Neural cell (in vitro differentiated cells): ENCODE measurements around the gene SDK2. TPM values are rescaled to one million over a fixed set of nuclear protein-coding genes. Genes with fewer than 3 reads are reported as not detected.

Experiments used
- H2AFZ ChIP-seq: fragments of 200-600, 300-800 bp; sonication (generic), shearing (Covaris generic); 2 replicates; pipeline ENCODE4 v1.6.0; 2014; ENCODE audit warnings: low read depth, mild to moderate bottlenecking, antibody characterized with exemption, low read length, moderate library complexity
- H3F3A ChIP-seq: fragments of 200-600 bp; shearing (Covaris generic); 2 replicates; pipeline ENCODE4 v1.6.1; 2016; ENCODE audit warnings: mild to moderate bottlenecking, moderate library complexity, mixed read lengths, antibody characterized with exemption, low read length; ENCODE audit not compliant: insufficient read depth, poor library complexity, severe bottlenecking
- H3K27ac ChIP-seq: fragments of 200-600, 300-800 bp; sonication (generic), shearing (Covaris generic); 2 replicates; pipeline ENCODE4 v1.5.1; 2014; ENCODE audit warnings: mild to moderate bottlenecking, low read length, moderate library complexity
- H3K27me3 ChIP-seq: fragments of 300-800, 200-600 bp; sonication (generic), shearing (Covaris generic); 2 replicates; pipeline ENCODE4 v1.6.0; 2014; ENCODE audit warnings: mild to moderate bottlenecking, low read depth, low read length, moderate library complexity; ENCODE audit not compliant: insufficient read depth
- H3K36me3 ChIP-seq: fragments of 300-800, 200-600 bp; sonication (generic), shearing (Covaris generic); 2 replicates; pipeline ENCODE4 v1.5.1; 2014; ENCODE audit warnings: mild to moderate bottlenecking, antibody characterized with exemption, low read length, moderate library complexity; ENCODE audit not compliant: insufficient read depth
- H3K4me2 ChIP-seq: fragments of 300-800, 200-600 bp; sonication (generic), shearing (Covaris generic); 2 replicates; pipeline ENCODE4 v1.6.0; 2014; ENCODE audit warnings: mild to moderate bottlenecking, low read length
- H3K4me3 ChIP-seq: fragments of 300-800, 200-600 bp; sonication (generic), shearing (Covaris generic); 2 replicates; pipeline ENCODE4 v1.5.1; 2014; ENCODE audit warnings: mild to moderate bottlenecking, low read length, moderate library complexity
- H3K79me2 ChIP-seq: fragments of 200-600 bp; shearing (Covaris generic); replicated peaks from 2 replicates; pipeline ENCODE4 v1.6.0; 2014; ENCODE audit warnings: mild to moderate bottlenecking, low read length, moderate library complexity; ENCODE audit not compliant: insufficient read depth
- H3K9ac ChIP-seq: fragments of 300-800, 200-600 bp; sonication (generic), shearing (Covaris generic); 2 replicates; pipeline ENCODE4 v1.6.1; 2016; ENCODE audit warnings: mild to moderate bottlenecking, low read length, mixed read lengths
- H3K9me2 ChIP-seq: fragments of 200-600 bp; shearing (Covaris generic); 2 replicates; pipeline ENCODE4 v1.6.1; 2016; ENCODE audit warnings: mild to moderate bottlenecking, low read length, mixed read lengths; ENCODE audit not compliant: insufficient read depth
- H3K9me3 ChIP-seq: fragments of 200-600, 300-800 bp; sonication (generic), shearing (Covaris generic); 2 replicates; pipeline ENCODE4 v1.6.1; 2016; ENCODE audit warnings: mild to moderate bottlenecking, mixed run types, low read length, moderate library complexity, mixed read lengths
- H4K20me1 ChIP-seq: fragments of 200-600 bp; shearing (Covaris generic); 2 replicates; pipeline ENCODE4 v1.6.1; 2016; ENCODE audit warnings: mild to moderate bottlenecking, mixed run types; ENCODE audit not compliant: insufficient read depth
- EP300 ChIP-seq: fragments of 450-650 bp; conservative IDR thresholded peaks from 2 replicates; pipeline ENCODE4 v1.6.1; 2014; ENCODE audit warnings: antibody characterized with exemption, mild to moderate bottlenecking, moderate library complexity; ENCODE audit not compliant: poor library complexity, severe bottlenecking
- EZH2 ChIP-seq: fragments of 200-600, 300-800 bp; shearing (Covaris generic), sonication (generic); IDR thresholded peaks from 2 replicates; pipeline ENCODE4 v1.6.1; 2014; ENCODE audit warnings: antibody characterized with exemption, low read length, borderline replicate concordance, mild to moderate bottlenecking; ENCODE audit not compliant: insufficient read depth, poor library complexity, severe bottlenecking
- MXI1 ChIP-seq: fragments of 450-650 bp; conservative IDR thresholded peaks from 2 replicates; pipeline ENCODE4 v1.6.1; 2014; ENCODE audit warnings: antibody characterized with exemption, mild to moderate bottlenecking; ENCODE audit not compliant: poor library complexity, severe bottlenecking
- POLR2AphosphoS5 ChIP-seq: IDR thresholded peaks from 2 replicates; pipeline ENCODE4 v1.6.1; 2012
- RAD21 ChIP-seq: fragments of 450-650 bp; conservative IDR thresholded peaks from 2 replicates; pipeline ENCODE4 v1.6.1; 2014; ENCODE audit warnings: antibody characterized with exemption, mild to moderate bottlenecking, moderate library complexity
- SMC3 ChIP-seq: fragments of 450-650 bp; conservative IDR thresholded peaks from 2 replicates; pipeline ENCODE4 v1.6.1; 2014; ENCODE audit warnings: antibody characterized with exemption, mild to moderate bottlenecking, moderate library complexity; ENCODE audit not compliant: poor library complexity
- TAF1 ChIP-seq: IDR thresholded peaks from 2 replicates; pipeline ENCODE4 v1.6.1; 2012; ENCODE audit warnings: low read depth
- polyA plus RNA-seq: library from polyadenylated mRNA; depleted of rRNA; stranded (reverse); fragments of >200 nt; gene quantifications from 2 replicates; pipeline ENCODE4 v1.2.3, GENCODE V29; 2014
- TF ChIP-seq, protein P1 (sequence below): fragments of 450-650 bp; IDR thresholded peaks from 2 replicates; pipeline ENCODE4 v1.5.1; 2014; ENCODE audit warnings: antibody characterized with exemption, mild to moderate bottlenecking, moderate library complexity; ENCODE audit not compliant: poor library complexity, severe bottlenecking
- TF ChIP-seq, protein P2 (sequence below): IDR thresholded peaks from 2 replicates; pipeline ENCODE4 v1.6.1; 2012; ENCODE audit warnings: borderline replicate concordance

Gene SDK2
- polyA plus RNA-seq, 1 donor from 2014 or later, result 0.73 TPM

DNA sequence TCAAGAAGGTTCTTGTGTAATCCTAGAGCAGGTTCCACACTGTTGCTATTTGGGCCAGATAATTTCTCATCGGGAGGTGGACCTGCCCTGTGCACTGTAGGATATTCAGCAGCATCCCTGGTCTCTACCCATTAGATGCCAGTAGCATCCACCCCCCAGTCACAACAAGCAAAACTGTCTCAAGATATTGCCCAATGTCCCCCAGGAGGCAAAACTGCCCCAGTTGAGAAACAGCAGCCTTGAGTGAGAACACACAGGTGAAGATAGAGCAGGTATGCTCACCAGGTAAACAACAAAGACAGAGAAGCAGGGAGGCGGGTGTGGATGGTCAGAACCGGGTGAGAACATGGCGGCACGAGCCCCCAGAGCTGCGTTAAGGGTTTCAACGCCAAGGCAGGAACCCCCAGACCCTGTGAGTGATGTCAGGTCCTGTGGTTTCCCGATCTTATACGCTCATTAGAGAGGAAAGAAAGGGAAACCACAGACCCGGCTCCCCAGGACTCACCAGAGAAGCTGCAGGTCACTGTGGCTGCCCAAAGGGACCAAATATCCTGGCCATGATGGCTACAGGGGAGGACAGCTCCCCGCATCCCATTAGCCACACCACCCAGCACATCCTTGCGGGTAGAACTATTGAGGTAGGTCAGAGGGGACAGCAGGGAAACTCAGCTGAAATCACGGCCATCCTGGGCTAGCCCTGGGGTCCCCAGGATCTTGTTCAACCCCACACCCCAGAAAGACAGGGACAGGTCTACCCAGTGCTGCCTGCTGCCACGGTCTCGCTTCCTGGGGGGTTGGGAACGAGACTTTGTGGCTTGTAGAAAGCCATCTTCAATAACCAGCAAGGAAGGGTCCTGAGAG, 353.6 kb downstream of the SDK2 start:
- Histone ChIP-seq H3K27me3 (no peaks in the 10 kb centered on the region), H3K36me3 (no peaks in the 10 kb centered on the region), H3K9me2 (no peaks in the 10 kb centered on the region), H3K9me3 (no peaks in the 10 kb centered on the region), H3F3A (no peaks in the 10 kb centered on the region), H3K4me2 (no peak overlapping the region), H3K27ac (no peak overlapping the region), H3K79me2 (peaks cover 55% of the 10 kb centered on the region), H3K4me3 (no peak overlapping the region), H2AFZ (no peak overlapping the region), H3K9ac (no peak overlapping the region), H4K20me1 (no peaks in the 10 kb centered on the region)
- TF ChIP-seq RAD21, result no peak
- TF ChIP-seq EP300, result no peak
- TF ChIP-seq, protein P1, sequence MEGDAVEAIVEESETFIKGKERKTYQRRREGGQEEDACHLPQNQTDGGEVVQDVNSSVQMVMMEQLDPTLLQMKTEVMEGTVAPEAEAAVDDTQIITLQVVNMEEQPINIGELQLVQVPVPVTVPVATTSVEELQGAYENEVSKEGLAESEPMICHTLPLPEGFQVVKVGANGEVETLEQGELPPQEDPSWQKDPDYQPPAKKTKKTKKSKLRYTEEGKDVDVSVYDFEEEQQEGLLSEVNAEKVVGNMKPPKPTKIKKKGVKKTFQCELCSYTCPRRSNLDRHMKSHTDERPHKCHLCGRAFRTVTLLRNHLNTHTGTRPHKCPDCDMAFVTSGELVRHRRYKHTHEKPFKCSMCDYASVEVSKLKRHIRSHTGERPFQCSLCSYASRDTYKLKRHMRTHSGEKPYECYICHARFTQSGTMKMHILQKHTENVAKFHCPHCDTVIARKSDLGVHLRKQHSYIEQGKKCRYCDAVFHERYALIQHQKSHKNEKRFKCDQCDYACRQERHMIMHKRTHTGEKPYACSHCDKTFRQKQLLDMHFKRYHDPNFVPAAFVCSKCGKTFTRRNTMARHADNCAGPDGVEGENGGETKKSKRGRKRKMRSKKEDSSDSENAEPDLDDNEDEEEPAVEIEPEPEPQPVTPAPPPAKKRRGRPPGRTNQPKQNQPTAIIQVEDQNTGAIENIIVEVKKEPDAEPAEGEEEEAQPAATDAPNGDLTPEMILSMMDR, result no peak
- no peak for TF ChIP-seq SMC3
- TF ChIP-seq TAF1, result no peak
- TF ChIP-seq POLR2AphosphoS5, result no peak
- TF ChIP-seq, protein P2, sequence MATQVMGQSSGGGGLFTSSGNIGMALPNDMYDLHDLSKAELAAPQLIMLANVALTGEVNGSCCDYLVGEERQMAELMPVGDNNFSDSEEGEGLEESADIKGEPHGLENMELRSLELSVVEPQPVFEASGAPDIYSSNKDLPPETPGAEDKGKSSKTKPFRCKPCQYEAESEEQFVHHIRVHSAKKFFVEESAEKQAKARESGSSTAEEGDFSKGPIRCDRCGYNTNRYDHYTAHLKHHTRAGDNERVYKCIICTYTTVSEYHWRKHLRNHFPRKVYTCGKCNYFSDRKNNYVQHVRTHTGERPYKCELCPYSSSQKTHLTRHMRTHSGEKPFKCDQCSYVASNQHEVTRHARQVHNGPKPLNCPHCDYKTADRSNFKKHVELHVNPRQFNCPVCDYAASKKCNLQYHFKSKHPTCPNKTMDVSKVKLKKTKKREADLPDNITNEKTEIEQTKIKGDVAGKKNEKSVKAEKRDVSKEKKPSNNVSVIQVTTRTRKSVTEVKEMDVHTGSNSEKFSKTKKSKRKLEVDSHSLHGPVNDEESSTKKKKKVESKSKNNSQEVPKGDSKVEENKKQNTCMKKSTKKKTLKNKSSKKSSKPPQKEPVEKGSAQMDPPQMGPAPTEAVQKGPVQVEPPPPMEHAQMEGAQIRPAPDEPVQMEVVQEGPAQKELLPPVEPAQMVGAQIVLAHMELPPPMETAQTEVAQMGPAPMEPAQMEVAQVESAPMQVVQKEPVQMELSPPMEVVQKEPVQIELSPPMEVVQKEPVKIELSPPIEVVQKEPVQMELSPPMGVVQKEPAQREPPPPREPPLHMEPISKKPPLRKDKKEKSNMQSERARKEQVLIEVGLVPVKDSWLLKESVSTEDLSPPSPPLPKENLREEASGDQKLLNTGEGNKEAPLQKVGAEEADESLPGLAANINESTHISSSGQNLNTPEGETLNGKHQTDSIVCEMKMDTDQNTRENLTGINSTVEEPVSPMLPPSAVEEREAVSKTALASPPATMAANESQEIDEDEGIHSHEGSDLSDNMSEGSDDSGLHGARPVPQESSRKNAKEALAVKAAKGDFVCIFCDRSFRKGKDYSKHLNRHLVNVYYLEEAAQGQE, result no peak
- no peak for TF ChIP-seq MXI1
- no peak for TF ChIP-seq EZH2

DNA sequence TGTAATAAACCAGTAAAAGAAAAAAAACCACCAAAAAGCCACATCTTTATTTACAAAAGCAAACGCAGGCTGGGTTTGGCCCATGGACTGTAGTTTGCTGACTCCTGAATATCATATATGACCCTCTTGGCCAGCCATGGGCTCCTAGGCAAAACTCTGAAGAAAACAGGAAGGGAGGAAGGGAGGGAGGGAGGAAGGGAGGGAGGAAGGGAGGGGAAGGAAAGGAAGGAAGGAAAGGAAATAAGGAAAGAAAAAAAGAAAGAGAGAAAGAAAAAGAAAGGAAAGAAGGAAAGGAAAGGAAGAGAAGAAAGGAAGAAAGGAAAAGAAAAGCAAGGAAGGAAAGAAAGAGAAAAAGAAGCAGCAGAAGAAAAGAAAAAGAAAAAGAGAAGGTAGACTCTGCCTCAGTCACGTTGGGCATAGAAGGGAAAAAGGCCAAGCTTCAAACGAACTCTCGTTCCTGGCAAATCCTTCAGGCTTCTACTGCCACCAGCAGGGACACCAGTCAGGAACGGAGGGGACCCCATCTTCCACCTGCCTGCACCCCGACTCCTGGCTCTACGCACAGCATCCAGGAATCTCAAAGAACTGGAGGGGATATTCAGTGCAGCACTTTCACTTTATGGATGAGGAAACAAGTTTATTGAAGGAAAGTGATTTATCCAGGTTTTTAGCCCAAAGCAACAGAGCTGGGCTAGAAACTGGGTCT, 354.5 kb downstream of the SDK2 start:
- H3F3A ChIP-seq, result no peaks in the 10 kb centered on the region
- H3K4me2 ChIP-seq, result no peak overlapping the region
- no peaks in the 10 kb centered on the region for H3K27me3 ChIP-seq
- H3K4me3 ChIP-seq, result no peak overlapping the region
- no peak overlapping the region for H3K27ac ChIP-seq
- H4K20me1 ChIP-seq, result no peaks in the 10 kb centered on the region
- H3K79me2 ChIP-seq, result peaks cover 47% of the 10 kb centered on the region
- H3K36me3 ChIP-seq, result no peaks in the 10 kb centered on the region
- no peaks in the 10 kb centered on the region for H3K9me3 ChIP-seq
- no peak overlapping the region for H3K9ac ChIP-seq
- no peaks in the 10 kb centered on the region for H3K9me2 ChIP-seq
- no peak overlapping the region for H2AFZ ChIP-seq
- TF ChIP-seq POLR2AphosphoS5 (no peak), RAD21 (no peak), SMC3 (no peak), MXI1 (no peak), EP300 (no peak), TAF1 (no peak), EZH2 (no peak)
- TF ChIP-seq, protein P2, result no peak
- TF ChIP-seq, protein P1, result no peak
